ENCODE results near the gene EVA1C.

DNA sequence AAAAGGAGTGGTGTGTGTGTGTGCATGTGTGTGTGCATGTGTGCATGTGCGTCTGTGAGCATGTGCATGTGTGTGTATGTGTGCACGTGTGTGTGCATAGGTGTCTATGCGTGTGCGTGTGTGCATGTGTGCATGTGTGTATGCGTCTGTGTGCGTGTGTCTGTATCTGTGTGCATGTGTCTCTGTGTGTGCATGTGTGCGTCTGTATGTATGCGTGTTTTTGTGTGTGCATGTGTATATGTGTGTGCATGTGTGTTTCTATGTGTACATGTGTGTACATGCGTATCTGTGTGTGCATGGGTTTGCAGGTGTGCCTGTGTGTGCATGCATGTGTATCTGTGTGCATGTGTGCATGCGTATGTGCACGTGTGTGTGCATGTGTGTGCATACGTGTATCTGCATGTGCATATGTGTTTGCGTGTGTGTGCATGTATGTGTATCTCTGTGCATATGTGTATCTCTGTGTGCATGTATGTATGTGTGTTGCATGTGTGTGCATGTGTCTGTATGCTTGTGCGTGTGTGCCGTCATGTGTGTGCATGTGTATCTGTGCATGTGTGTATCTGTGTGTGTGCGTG lies 94.9 kb downstream of the EVA1C start:
- TF ChIP-seq, protein P1, sequence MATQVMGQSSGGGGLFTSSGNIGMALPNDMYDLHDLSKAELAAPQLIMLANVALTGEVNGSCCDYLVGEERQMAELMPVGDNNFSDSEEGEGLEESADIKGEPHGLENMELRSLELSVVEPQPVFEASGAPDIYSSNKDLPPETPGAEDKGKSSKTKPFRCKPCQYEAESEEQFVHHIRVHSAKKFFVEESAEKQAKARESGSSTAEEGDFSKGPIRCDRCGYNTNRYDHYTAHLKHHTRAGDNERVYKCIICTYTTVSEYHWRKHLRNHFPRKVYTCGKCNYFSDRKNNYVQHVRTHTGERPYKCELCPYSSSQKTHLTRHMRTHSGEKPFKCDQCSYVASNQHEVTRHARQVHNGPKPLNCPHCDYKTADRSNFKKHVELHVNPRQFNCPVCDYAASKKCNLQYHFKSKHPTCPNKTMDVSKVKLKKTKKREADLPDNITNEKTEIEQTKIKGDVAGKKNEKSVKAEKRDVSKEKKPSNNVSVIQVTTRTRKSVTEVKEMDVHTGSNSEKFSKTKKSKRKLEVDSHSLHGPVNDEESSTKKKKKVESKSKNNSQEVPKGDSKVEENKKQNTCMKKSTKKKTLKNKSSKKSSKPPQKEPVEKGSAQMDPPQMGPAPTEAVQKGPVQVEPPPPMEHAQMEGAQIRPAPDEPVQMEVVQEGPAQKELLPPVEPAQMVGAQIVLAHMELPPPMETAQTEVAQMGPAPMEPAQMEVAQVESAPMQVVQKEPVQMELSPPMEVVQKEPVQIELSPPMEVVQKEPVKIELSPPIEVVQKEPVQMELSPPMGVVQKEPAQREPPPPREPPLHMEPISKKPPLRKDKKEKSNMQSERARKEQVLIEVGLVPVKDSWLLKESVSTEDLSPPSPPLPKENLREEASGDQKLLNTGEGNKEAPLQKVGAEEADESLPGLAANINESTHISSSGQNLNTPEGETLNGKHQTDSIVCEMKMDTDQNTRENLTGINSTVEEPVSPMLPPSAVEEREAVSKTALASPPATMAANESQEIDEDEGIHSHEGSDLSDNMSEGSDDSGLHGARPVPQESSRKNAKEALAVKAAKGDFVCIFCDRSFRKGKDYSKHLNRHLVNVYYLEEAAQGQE (IDR thresholded peaks at IDR 0.05; ENCODE audit: low read depth, low read length), result no peak
- TF ChIP-seq JUND (IDR thresholded peaks at IDR 0.05) (no peak), TCF12 (IDR thresholded peaks at IDR 0.05) (no peak)
- TF ChIP-seq, protein P2, sequence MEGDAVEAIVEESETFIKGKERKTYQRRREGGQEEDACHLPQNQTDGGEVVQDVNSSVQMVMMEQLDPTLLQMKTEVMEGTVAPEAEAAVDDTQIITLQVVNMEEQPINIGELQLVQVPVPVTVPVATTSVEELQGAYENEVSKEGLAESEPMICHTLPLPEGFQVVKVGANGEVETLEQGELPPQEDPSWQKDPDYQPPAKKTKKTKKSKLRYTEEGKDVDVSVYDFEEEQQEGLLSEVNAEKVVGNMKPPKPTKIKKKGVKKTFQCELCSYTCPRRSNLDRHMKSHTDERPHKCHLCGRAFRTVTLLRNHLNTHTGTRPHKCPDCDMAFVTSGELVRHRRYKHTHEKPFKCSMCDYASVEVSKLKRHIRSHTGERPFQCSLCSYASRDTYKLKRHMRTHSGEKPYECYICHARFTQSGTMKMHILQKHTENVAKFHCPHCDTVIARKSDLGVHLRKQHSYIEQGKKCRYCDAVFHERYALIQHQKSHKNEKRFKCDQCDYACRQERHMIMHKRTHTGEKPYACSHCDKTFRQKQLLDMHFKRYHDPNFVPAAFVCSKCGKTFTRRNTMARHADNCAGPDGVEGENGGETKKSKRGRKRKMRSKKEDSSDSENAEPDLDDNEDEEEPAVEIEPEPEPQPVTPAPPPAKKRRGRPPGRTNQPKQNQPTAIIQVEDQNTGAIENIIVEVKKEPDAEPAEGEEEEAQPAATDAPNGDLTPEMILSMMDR (IDR thresholded peaks at IDR 0.05), result no peak
